Measurements from ENCODE around the gene DCTN2. TPM values are rescaled to one million over a fixed set of nuclear protein-coding genes. Genes with fewer than 3 reads are reported as not detected.

DCTN2 gene
- polyA plus RNA-seq, 1 donor (not counting 4 experiments of a cell fraction or from before 2014, with no cell fraction given): 132 TPM

DNA sequence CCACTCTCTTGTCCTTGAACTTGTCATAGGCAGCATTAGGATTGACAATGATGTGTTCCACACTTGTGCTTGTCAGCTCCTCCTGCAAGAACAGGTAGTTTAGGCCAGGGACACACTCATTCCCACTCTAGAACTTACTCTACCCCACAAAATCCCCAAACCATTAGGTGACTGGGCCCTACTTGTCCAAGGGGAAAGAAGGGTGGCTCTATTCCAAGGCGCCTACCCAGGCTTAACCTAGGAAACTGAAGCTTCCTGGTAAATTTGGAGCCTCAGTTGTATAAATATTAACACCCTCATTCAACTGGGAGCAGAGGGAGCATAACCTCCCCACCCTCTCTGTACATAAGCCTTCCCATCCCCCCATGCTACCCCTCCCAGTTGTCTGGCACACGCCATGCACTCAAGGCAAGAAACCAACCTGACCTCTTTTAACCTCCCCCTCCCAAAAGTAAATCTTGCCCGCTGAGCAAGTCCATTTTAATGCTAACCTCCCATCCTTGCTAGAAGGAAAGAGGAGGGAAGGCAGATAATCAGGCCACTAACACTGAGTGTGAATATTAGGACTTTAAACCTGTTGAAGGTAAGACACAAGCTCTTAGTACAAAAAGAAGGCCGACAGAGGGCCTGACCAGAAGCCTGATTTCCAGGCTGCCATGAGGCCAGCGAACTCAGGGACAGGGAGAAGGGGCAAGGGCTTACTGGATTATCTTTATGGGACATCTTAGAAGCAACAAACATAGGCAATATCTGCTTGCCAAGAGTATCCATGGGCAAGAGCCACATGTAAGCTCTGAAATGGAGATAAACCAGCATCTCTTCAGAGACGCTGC, 11.0 kb downstream of the DCTN2 start:
- H2AFZ ChIP-seq (ENCODE audit: control insufficient read depth, low read length): no peak overlapping the region
- FAIRE-seq (no peak), DNase-seq (ENCODE audit: low read depth, low spot score) (no peak)
- H3K9ac ChIP-seq (ENCODE audit: control insufficient read depth, extremely low read depth, insufficient read depth, low read length): no peak overlapping the region
- no peak for TF ChIP-seq EZH2 (IDR thresholded peaks at IDR 0.05; ENCODE audit: low read length)
- TF ChIP-seq, protein P1, sequence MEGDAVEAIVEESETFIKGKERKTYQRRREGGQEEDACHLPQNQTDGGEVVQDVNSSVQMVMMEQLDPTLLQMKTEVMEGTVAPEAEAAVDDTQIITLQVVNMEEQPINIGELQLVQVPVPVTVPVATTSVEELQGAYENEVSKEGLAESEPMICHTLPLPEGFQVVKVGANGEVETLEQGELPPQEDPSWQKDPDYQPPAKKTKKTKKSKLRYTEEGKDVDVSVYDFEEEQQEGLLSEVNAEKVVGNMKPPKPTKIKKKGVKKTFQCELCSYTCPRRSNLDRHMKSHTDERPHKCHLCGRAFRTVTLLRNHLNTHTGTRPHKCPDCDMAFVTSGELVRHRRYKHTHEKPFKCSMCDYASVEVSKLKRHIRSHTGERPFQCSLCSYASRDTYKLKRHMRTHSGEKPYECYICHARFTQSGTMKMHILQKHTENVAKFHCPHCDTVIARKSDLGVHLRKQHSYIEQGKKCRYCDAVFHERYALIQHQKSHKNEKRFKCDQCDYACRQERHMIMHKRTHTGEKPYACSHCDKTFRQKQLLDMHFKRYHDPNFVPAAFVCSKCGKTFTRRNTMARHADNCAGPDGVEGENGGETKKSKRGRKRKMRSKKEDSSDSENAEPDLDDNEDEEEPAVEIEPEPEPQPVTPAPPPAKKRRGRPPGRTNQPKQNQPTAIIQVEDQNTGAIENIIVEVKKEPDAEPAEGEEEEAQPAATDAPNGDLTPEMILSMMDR (optimal IDR thresholded peaks at IDR 0.05 in 1 of 3, IDR thresholded peaks at IDR 0.05 in 1 of 3, conservative IDR thresholded peaks at IDR 0.05 in 1 of 3; ENCODE audit: extremely low read depth in 1 of 3, insufficient read depth in 2 of 3, low read length in 3 of 3): no peak
- no peaks in the 10 kb centered on the region for H3K4me1 ChIP-seq (ENCODE audit: control insufficient read depth, extremely low read depth, insufficient read depth, low read length)
- no peak overlapping the region for H3K4me3 ChIP-seq (ENCODE audit: control insufficient read depth in 2 of 3, extremely low read depth in 1 of 3, insufficient read depth in 2 of 3, low read depth in 1 of 3, low read length in 3 of 3)
- H4K20me1 ChIP-seq (ENCODE audit: control insufficient read depth, extremely low read depth, insufficient read depth, low read length): no peaks in the 10 kb centered on the region
- no peak overlapping the region for H3K27ac ChIP-seq (ENCODE audit: control insufficient read depth, insufficient read depth, low read length)
- H3K79me2 ChIP-seq (ENCODE audit: control insufficient read depth, insufficient read depth, low read length): no peaks in the 10 kb centered on the region
- peaks cover 37 to 50% of the 10 kb centered on the region in 2 experiments for H3K36me3 ChIP-seq (ENCODE audit: control insufficient read depth in 2 of 2, extremely low read depth in 1 of 2, insufficient read depth in 2 of 2, low read length in 2 of 2)
- H3K4me2 ChIP-seq (ENCODE audit: control insufficient read depth, extremely low read depth, insufficient read depth, low read depth, low read length): no peak overlapping the region
- no peaks in the 10 kb centered on the region for H3K27me3 ChIP-seq (ENCODE audit: control insufficient read depth, extremely low read depth, insufficient read depth, low read length)
- H3K9me3 ChIP-seq (ENCODE audit: control insufficient read depth, low read depth, low read length): no peaks in the 10 kb centered on the region
- dilution Hi-C loops (cut with MboI; ENCODE audit: extremely low pct_ligation_motif_present, low sequenced_read_pairs): no loop called here
- H3K9me1 ChIP-seq (ENCODE audit: control insufficient read depth, extremely low read depth, insufficient read depth, low read length): no peaks in the 10 kb centered on the region

DNA sequence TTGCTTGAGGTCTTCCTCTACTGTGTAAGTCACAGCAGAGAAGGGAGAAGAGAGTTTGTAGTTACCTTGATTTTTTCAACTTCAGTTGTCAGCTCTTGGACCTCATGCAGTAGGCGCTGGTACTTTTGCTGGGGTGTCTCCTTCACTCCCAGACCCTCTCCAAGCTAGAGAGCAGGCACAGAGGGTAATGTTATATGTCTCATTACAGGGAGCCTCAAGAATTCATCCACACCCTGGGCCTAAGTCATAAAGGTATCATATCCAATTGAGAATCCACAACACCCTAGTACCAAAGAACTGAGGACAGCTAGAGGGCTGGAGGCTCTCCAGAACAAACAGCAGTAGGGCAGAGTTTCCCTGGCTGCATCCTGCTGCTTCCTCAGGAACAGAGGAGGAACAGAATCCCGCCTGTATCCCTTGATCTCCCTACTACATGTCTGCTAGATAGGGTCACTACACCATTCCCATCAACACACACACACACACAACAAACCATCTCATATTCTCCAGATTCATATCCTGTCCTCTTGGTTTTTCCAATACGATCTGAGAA, 11.9 kb downstream of the DCTN2 start:
- Histone ChIP-seq H3K4me2 (ENCODE audit: control insufficient read depth, extremely low read depth, insufficient read depth, low read depth, low read length) (no peak overlapping the region), H3K9me1 (ENCODE audit: control insufficient read depth, extremely low read depth, insufficient read depth, low read length) (no peaks in the 10 kb centered on the region), H3K36me3 (ENCODE audit: control insufficient read depth in 2 of 2, extremely low read depth in 1 of 2, insufficient read depth in 2 of 2, low read length in 2 of 2) (peaks cover 30 to 52% of the 10 kb centered on the region in 2 experiments), H3K27me3 (ENCODE audit: control insufficient read depth, extremely low read depth, insufficient read depth, low read length) (no peaks in the 10 kb centered on the region), H3K9me3 (ENCODE audit: control insufficient read depth, low read depth, low read length) (no peaks in the 10 kb centered on the region), H2AFZ (ENCODE audit: control insufficient read depth, low read length) (no peak overlapping the region), H3K79me2 (ENCODE audit: control insufficient read depth, insufficient read depth, low read length) (no peaks in the 10 kb centered on the region), H3K4me1 (ENCODE audit: control insufficient read depth, extremely low read depth, insufficient read depth, low read length) (no peaks in the 10 kb centered on the region), H3K27ac (ENCODE audit: control insufficient read depth, insufficient read depth, low read length) (no peak overlapping the region), H3K9ac (ENCODE audit: control insufficient read depth, extremely low read depth, insufficient read depth, low read length) (no peak overlapping the region), H4K20me1 (ENCODE audit: control insufficient read depth, extremely low read depth, insufficient read depth, low read length) (no peaks in the 10 kb centered on the region), H3K4me3 (ENCODE audit: control insufficient read depth in 2 of 3, extremely low read depth in 1 of 3, insufficient read depth in 2 of 3, low read depth in 1 of 3, low read length in 3 of 3) (no peak overlapping the region)
- dilution Hi-C loops (cut with MboI; ENCODE audit: extremely low pct_ligation_motif_present, low sequenced_read_pairs): no loop called here
- no peak for FAIRE-seq
- DNase-seq (ENCODE audit: low read depth, low spot score): no peak
- TF ChIP-seq, protein P1 (optimal IDR thresholded peaks at IDR 0.05 in 1 of 3, IDR thresholded peaks at IDR 0.05 in 1 of 3, conservative IDR thresholded peaks at IDR 0.05 in 1 of 3; ENCODE audit: extremely low read depth in 1 of 3, insufficient read depth in 2 of 3, low read length in 3 of 3): no peak
- TF ChIP-seq EZH2 (IDR thresholded peaks at IDR 0.05; ENCODE audit: low read length): no peak
